ENCODE data around the gene RIT2.
"Not testable (repeated sequence)": the region's sequence is repeated elsewhere in the genome, so short reads cannot be mapped to it uniquely, and the experiment has no call there.

RIT2 gene

GRCh38 chr18:42822711-42823110 is 292.8 kb downstream of the RIT2 start:
- DNase-seq: no peak

GRCh38 chr18:42821492-42821891 is 294.0 kb downstream of the RIT2 start:
- no peak for DNase-seq

- no peak for DNase-seq
Observed at GRCh38 chr18:42814618-42815017, 300.9 kb downstream of the RIT2 start.

- no peak for DNase-seq
Observed at GRCh38 chr18:42814184-42814583, 301.3 kb downstream of the RIT2 start.

GRCh38 chr18:42813570-42813969 is 301.9 kb downstream of the RIT2 start:
- DNase-seq: no peak

GRCh38 chr18:42807887-42808286 is 307.6 kb downstream of the RIT2 start:
- no peak for DNase-seq

GRCh38 chr18:42801706-42802105 is 313.8 kb downstream of the RIT2 start:
- no peak for DNase-seq

GRCh38 chr18:42798606-42799170 is 316.8 kb downstream of the RIT2 start:
- no peak for DNase-seq

GRCh38 chr18:42795213-42795789 is 320.2 kb downstream of the RIT2 start:
- not testable (repeated sequence) for DNase-seq

GRCh38 chr18:42792731-42793130 is 322.8 kb downstream of the RIT2 start:
- no peak for DNase-seq

- no peak for DNase-seq
Observed at GRCh38 chr18:42784632-42785031, 330.9 kb downstream of the RIT2 start.

GRCh38 chr18:42782929-42783328 is 332.6 kb downstream of the RIT2 start:
- DNase-seq: no peak

GRCh38 chr18:42781298-42781815 is 334.1 kb downstream of the RIT2 start:
- no peak for DNase-seq

GRCh38 chr18:42780171-42780570 is 335.3 kb downstream of the RIT2 start:
- DNase-seq: no peak

- DNase-seq: no peak
Observed at GRCh38 chr18:42778445-42779042, 336.9 kb downstream of the RIT2 start.

GRCh38 chr18:42778024-42778423 is 337.5 kb downstream of the RIT2 start:
- no peak for DNase-seq

GRCh38 chr18:42773870-42774269 is 341.6 kb downstream of the RIT2 start:
- DNase-seq: no peak

- no peak for DNase-seq
Observed at GRCh38 chr18:42771936-42772335, 343.5 kb downstream of the RIT2 start.

- DNase-seq: no peak
Observed at GRCh38 chr18:42765302-42765701, 350.2 kb downstream of the RIT2 start.

- DNase-seq: no peak
Observed at GRCh38 chr18:42760290-42760689, 355.2 kb downstream of the RIT2 start.

- DNase-seq: no peak
Observed at GRCh38 chr18:42758852-42759251, 356.6 kb downstream of the RIT2 start.

GRCh38 chr18:42756214-42756613 is 359.3 kb downstream of the RIT2 start:
- no peak for DNase-seq

GRCh38 chr18:42752916-42753315 is 362.6 kb downstream of the RIT2 start:
- DNase-seq: no peak

GRCh38 chr18:42746794-42747193 is 368.7 kb downstream of the RIT2 start:
- no peak for DNase-seq

GRCh38 chr18:42745931-42746330 is 369.6 kb downstream of the RIT2 start:
- no peak for DNase-seq

Measured in KG1 (cell line).